ENCODE measurements around the gene ILF2. TPM values are rescaled to one million over a fixed set of nuclear protein-coding genes. Genes with fewer than 3 reads are reported as not detected.

Gene ILF2
- total RNA-seq, 1 donor from 2014 or later, result 221 TPM

- no peak for TF ChIP-seq CTCF (IDR thresholded peaks at IDR 0.05; ENCODE audit: partially characterized antibody, unreplicated experiment)
- H3K36me3 Mint-ChIP-seq (ENCODE audit: unreplicated experiment), result no peaks in the 10 kb centered on the region
- no peak overlapping the region for H3K27ac Mint-ChIP-seq (ENCODE audit: unreplicated experiment)
- H3K4me3 Mint-ChIP-seq (ENCODE audit: unreplicated experiment), result no peak overlapping the region
- no peaks in the 10 kb centered on the region for H3K27me3 Mint-ChIP-seq (ENCODE audit: unreplicated experiment)
- H3K9me3 Mint-ChIP-seq (ENCODE audit: unreplicated experiment), result no peaks in the 10 kb centered on the region
- DNase-seq, result no peak
- peaks cover 2% of the 10 kb centered on the region for H3K4me1 Mint-ChIP-seq (ENCODE audit: low read depth, unreplicated experiment)
Observed at GRCh38 chr1:153696741-153697140, 25.9 kb upstream of the ILF2 start.

- Mint-ChIP-seq H3K4me3 (ENCODE audit: unreplicated experiment) (no peak overlapping the region), H3K4me1 (ENCODE audit: low read depth, unreplicated experiment) (peaks cover 2% of the 10 kb centered on the region), H3K36me3 (ENCODE audit: unreplicated experiment) (no peaks in the 10 kb centered on the region), H3K9me3 (ENCODE audit: unreplicated experiment) (no peaks in the 10 kb centered on the region), H3K27me3 (ENCODE audit: unreplicated experiment) (peaks cover 3% of the 10 kb centered on the region), H3K27ac (ENCODE audit: unreplicated experiment) (no peak overlapping the region)
- DNase-seq, result no peak
- TF ChIP-seq CTCF (IDR thresholded peaks at IDR 0.05; ENCODE audit: partially characterized antibody, unreplicated experiment), result no peak
Observed at GRCh38 chr1:153693466-153693865, 22.7 kb upstream of the ILF2 start.

- no peaks in the 10 kb centered on the region for H3K4me1 Mint-ChIP-seq (ENCODE audit: low read depth, unreplicated experiment)
- H3K9me3 Mint-ChIP-seq (ENCODE audit: unreplicated experiment), result peaks cover 2% of the 10 kb centered on the region
- no peak overlapping the region for H3K4me3 Mint-ChIP-seq (ENCODE audit: unreplicated experiment)
- H3K27me3 Mint-ChIP-seq (ENCODE audit: unreplicated experiment), result peaks cover 10% of the 10 kb centered on the region
- TF ChIP-seq CTCF (IDR thresholded peaks at IDR 0.05; ENCODE audit: partially characterized antibody, unreplicated experiment), result no peak
- DNase-seq, result no peak
- no peaks in the 10 kb centered on the region for H3K36me3 Mint-ChIP-seq (ENCODE audit: unreplicated experiment)
- H3K27ac Mint-ChIP-seq (ENCODE audit: unreplicated experiment), result no peak overlapping the region
Observed at GRCh38 chr1:153688736-153689328, 18.0 kb upstream of the ILF2 start.

GRCh38 chr1:153688276-153688675 lies 17.5 kb upstream of the ILF2 start:
- H3K4me1 Mint-ChIP-seq (ENCODE audit: low read depth, unreplicated experiment), result no peaks in the 10 kb centered on the region
- no peak overlapping the region for H3K4me3 Mint-ChIP-seq (ENCODE audit: unreplicated experiment)
- no peak for TF ChIP-seq CTCF (IDR thresholded peaks at IDR 0.05; ENCODE audit: partially characterized antibody, unreplicated experiment)
- no peaks in the 10 kb centered on the region for H3K36me3 Mint-ChIP-seq (ENCODE audit: unreplicated experiment)
- H3K27ac Mint-ChIP-seq (ENCODE audit: unreplicated experiment), result no peak overlapping the region
- no peak for DNase-seq
- H3K27me3 Mint-ChIP-seq (ENCODE audit: unreplicated experiment), result peaks cover 10% of the 10 kb centered on the region
- H3K9me3 Mint-ChIP-seq (ENCODE audit: unreplicated experiment), result peaks cover 2% of the 10 kb centered on the region

GRCh38 chr1:153687346-153688125 lies 16.7 kb upstream of the ILF2 start:
- H3K27ac Mint-ChIP-seq (ENCODE audit: unreplicated experiment), result no peak overlapping the region
- H3K36me3 Mint-ChIP-seq (ENCODE audit: unreplicated experiment), result no peaks in the 10 kb centered on the region

More at GRCh38 chr1:153687346-153688125, 16.7 kb upstream of the ILF2 start:
- H3K4me3 Mint-ChIP-seq (ENCODE audit: unreplicated experiment), result no peak overlapping the region
- H3K4me1 Mint-ChIP-seq (ENCODE audit: low read depth, unreplicated experiment), result no peaks in the 10 kb centered on the region
- peaks cover 13% of the 10 kb centered on the region for H3K27me3 Mint-ChIP-seq (ENCODE audit: unreplicated experiment)
- peaks cover 2% of the 10 kb centered on the region for H3K9me3 Mint-ChIP-seq (ENCODE audit: unreplicated experiment)
- no peak for TF ChIP-seq CTCF (IDR thresholded peaks at IDR 0.05; ENCODE audit: partially characterized antibody, unreplicated experiment)
- DNase-seq, result no peak
